Measurements from ENCODE around the gene USP5. TPM values are rescaled to one million over a fixed set of nuclear protein-coding genes. Genes with fewer than 3 reads are reported as not detected.
A peak's percentile ranks its signal among the peaks of the same experiment; 100 is the strongest.

The USP5 gene
- total RNA-seq, 1 experiment from 2014 or later: 175 TPM

DNA sequence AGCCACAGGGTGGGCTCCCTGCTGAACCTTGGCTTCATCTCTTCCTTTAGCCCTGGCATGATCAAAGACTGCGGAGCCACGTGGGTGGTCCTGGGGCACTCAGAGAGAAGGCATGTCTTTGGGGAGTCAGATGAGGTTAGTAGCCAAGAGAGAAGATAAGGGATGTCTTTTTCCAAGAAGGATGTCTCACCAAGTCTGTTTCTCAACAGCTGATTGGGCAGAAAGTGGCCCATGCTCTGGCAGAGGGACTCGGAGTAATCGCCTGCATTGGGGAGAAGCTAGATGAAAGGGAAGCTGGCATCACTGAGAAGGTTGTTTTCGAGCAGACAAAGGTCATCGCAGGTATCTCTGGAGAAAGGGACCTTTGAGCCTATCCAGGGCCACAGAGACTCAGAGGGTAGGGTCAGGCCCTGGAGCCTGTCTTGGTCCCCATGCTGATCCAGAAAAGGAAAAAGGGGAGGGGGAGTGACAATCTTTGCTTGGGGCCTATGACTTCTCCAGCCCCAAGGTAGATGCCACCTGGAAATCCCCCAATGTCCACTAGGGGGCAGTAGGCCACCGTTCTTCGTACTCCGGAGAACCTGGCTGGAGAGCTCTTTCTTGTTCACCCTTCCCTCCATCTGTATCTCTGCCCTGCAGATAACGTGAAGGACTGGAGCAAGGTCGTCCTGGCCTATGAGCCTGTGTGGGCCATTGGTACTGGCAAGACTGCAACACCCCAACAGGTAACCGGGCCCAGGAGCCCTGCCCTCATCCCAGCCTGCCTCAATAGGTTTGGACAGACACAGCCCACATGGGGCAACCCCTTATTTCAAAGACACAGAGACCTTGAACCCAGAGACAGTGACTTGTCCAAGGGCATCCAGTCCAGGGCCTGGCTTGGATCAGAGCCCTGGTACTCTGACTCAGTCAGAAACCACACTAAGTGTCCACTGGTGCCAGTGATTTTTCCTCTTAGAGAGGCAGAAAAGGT is 17.4 kb downstream of the USP5 start:
- ChIA-PET RAD21 (ENCODE audit: low non-redundant PET in 1 of 2, low total read pairs in 2 of 2, uncharacterized antibody in 2 of 2, unreplicated experiment in 2 of 2) (interaction anchor here in 1 of 2 experiments (1.3 kb wide), 1 partner anchor 77 kb away, joined by 4 read pairs; no protein-coding TSS in a partner anchor), POLR2A (interaction anchor here (0.7 to 10.9 kb wide), 15 partner anchors 10 to 239 kb away, joined by 3 to 186 read pairs (median 5); partner anchors contain the start of genes C12orf57, CDCA3, MLF2 and P3H3), CTCF (interaction anchor here (0.6 to 2.9 kb wide), 21 partner anchors 8 to 243 kb away, joined by 3 to 26 read pairs (median 4); partner anchors contain the start of genes C12orf57, C1RL, CDCA3 and COPS7A)
- Histone ChIP-seq H4K20me1 (ENCODE audit: insufficient read depth) (peaks cover 12% of the 10 kb centered on the region; the same call in 1 of the 2 replicates), H3K27ac (ENCODE audit: low read depth, low read length) (peak overlapping the region; percentile 96), H3K79me2 (ENCODE audit: insufficient read depth, low read length) (peaks cover 57% of the 10 kb centered on the region), H3K9ac (ENCODE audit: low read length) (peak overlapping the region; percentile 99), H3K4me2 (ENCODE audit: low read length) (peak overlapping the region; percentile 92), H3K9me2 (ENCODE audit: insufficient read depth) (no peaks in the 10 kb centered on the region), H3K4me1 (ENCODE audit: control insufficient read depth in 1 of 2, insufficient read depth in 2 of 2, low read length in 2 of 2) (peaks cover 35 to 68% of the 10 kb centered on the region in 2 experiments), H3K27me3 (ENCODE audit: insufficient read depth, low read length) (no peaks in the 10 kb centered on the region), H3K4me3 (replicated peaks in 1 of 2; ENCODE audit: low read depth in 1 of 2, low read length in 2 of 2) (peak overlapping the region; percentile 97 to 99), H3K9me3 (ENCODE audit: control insufficient read depth in 1 of 2, insufficient read depth in 1 of 2, low read depth in 1 of 2, low read length in 2 of 2) (no peaks in the 10 kb centered on the region), H2AFZ (ENCODE audit: low read depth, low read length, poor library complexity, severe bottlenecking) (no peak overlapping the region), H3K36me3 (ENCODE audit: control insufficient read depth in 1 of 2, insufficient read depth in 2 of 2, low read length in 2 of 2) (peaks cover 12 to 36% of the 10 kb centered on the region in 2 experiments; a peak in 3 of 4 replicates)
- no peak for ATAC-seq
- BruUV-seq (replicated peaks): no TSS peak
- intact Hi-C loops (cut with micrococcal nuclease): loop anchor here (1.0 to 5.0 kb wide), 3 partner anchors 58 to 768 kb away; partner anchors contain the start of genes ATN1 and C12orf57
- DNase-seq (ENCODE audit: low read depth, low spot score): peak; percentile 64
- no peak for TF ChIP-seq YY1 (IDR thresholded peaks at IDR 0.05; ENCODE audit: extremely low read depth, insufficient replicate concordance, low read depth, low read length)
- TF ChIP-seq TCF7L2 (IDR thresholded peaks at IDR 0.05; ENCODE audit: borderline replicate concordance, extremely low read depth, insufficient read depth, insufficient read length): no peak
- TF ChIP-seq, protein P1, sequence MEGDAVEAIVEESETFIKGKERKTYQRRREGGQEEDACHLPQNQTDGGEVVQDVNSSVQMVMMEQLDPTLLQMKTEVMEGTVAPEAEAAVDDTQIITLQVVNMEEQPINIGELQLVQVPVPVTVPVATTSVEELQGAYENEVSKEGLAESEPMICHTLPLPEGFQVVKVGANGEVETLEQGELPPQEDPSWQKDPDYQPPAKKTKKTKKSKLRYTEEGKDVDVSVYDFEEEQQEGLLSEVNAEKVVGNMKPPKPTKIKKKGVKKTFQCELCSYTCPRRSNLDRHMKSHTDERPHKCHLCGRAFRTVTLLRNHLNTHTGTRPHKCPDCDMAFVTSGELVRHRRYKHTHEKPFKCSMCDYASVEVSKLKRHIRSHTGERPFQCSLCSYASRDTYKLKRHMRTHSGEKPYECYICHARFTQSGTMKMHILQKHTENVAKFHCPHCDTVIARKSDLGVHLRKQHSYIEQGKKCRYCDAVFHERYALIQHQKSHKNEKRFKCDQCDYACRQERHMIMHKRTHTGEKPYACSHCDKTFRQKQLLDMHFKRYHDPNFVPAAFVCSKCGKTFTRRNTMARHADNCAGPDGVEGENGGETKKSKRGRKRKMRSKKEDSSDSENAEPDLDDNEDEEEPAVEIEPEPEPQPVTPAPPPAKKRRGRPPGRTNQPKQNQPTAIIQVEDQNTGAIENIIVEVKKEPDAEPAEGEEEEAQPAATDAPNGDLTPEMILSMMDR (IDR thresholded peaks at IDR 0.05 in 2 of 3, conservative IDR thresholded peaks at IDR 0.05 in 1 of 3; ENCODE audit: borderline replicate concordance in 1 of 3, insufficient read depth in 1 of 3, low read depth in 2 of 3, low read length in 2 of 3): peak in 2 of 3 experiments; percentile 80 to 90; a peak in 4 of 6 replicates
- TF ChIP-seq EZH2phosphoT487 (IDR thresholded peaks at IDR 0.05; ENCODE audit: borderline replicate concordance): no peak
- no peak for TF ChIP-seq ZNF274 (IDR thresholded peaks at IDR 0.05; ENCODE audit: low read depth, low read length)
- TF ChIP-seq SIN3A (IDR thresholded peaks at IDR 0.05; ENCODE audit: low read depth): no peak
- TF ChIP-seq CBX3 (IDR thresholded peaks at IDR 0.05; ENCODE audit: low read depth): no peak
- TF ChIP-seq ATF3 (IDR thresholded peaks at IDR 0.05): no peak
- TF ChIP-seq POLR2AphosphoS5 (IDR thresholded peaks at IDR 0.05; ENCODE audit: low read depth, low read length): peak; percentile 33; the same call in 1 of the 2 replicates
- no peak for TF ChIP-seq EGR1 (IDR thresholded peaks at IDR 0.05; ENCODE audit: low read depth)
- TF ChIP-seq SP1 (IDR thresholded peaks at IDR 0.05; ENCODE audit: low read depth): no peak
- no peak for TF ChIP-seq EZH2 (IDR thresholded peaks at IDR 0.05)
- TF ChIP-seq REST (IDR thresholded peaks at IDR 0.05; ENCODE audit: low read depth): no peak
